ENCODE data around the gene DPP6. TPM values are rescaled to one million over a fixed set of nuclear protein-coding genes. Genes with fewer than 3 reads are reported as not detected.

The DPP6 gene
- total RNA-seq, 1 experiment from 2014 or later, result not detected

GRCh38 chr7:154841731-154842331 lies 789.6 kb downstream of the DPP6 start:
- H3K27me3 ChIP-seq, result no peaks in the 10 kb centered on the region
- DNase-seq, result peak; percentile 88 to 92
- peak overlapping the region; percentile 35 for H3K4me3 ChIP-seq
- H3K4me1 ChIP-seq, result peaks cover 34% of the 10 kb centered on the region
- peak overlapping the region; percentile 94 for H3K27ac ChIP-seq
- H3K36me3 ChIP-seq, result no peaks in the 10 kb centered on the region
- no peaks in the 10 kb centered on the region for H3K9me3 ChIP-seq (replicated peaks)

- Histone ChIP-seq H3K27me3 (no peaks in the 10 kb centered on the region), H3K36me3 (no peaks in the 10 kb centered on the region), H3K4me3 (peak overlapping the region; percentile 35), H3K27ac (peak overlapping the region; percentile 94), H3K4me1 (peaks cover 33% of the 10 kb centered on the region), H3K9me3 (replicated peaks) (no peaks in the 10 kb centered on the region)
- peak; percentile 80 to 81 for DNase-seq
Measured at GRCh38 chr7:154842591-154842990, 790.4 kb downstream of the DPP6 start.

- H3K36me3 ChIP-seq, result no peaks in the 10 kb centered on the region
- H3K4me1 ChIP-seq, result peaks cover 33% of the 10 kb centered on the region
- no peaks in the 10 kb centered on the region for H3K27me3 ChIP-seq
- no peak overlapping the region for H3K4me3 ChIP-seq
- no peaks in the 10 kb centered on the region for H3K9me3 ChIP-seq (replicated peaks)
- DNase-seq, result no peak
- peak overlapping the region; percentile 94 for H3K27ac ChIP-seq
Measured at GRCh38 chr7:154843670-154844237, 791.6 kb downstream of the DPP6 start.

- DNase-seq, result no peak
- Histone ChIP-seq H3K36me3 (no peaks in the 10 kb centered on the region), H3K9me3 (replicated peaks) (no peaks in the 10 kb centered on the region), H3K27me3 (no peaks in the 10 kb centered on the region), H3K4me1 (peaks cover 33% of the 10 kb centered on the region), H3K27ac (no peak overlapping the region), H3K4me3 (no peak overlapping the region)
Measured at GRCh38 chr7:154844499-154844898, 792.3 kb downstream of the DPP6 start.

GRCh38 chr7:154844955-154845354 lies 792.8 kb downstream of the DPP6 start:
- Histone ChIP-seq H3K36me3 (no peaks in the 10 kb centered on the region), H3K27me3 (no peaks in the 10 kb centered on the region), H3K27ac (no peak overlapping the region), H3K9me3 (replicated peaks) (no peaks in the 10 kb centered on the region; the same call in 1 of the 2 replicates), H3K4me3 (no peak overlapping the region), H3K4me1 (peaks cover 33% of the 10 kb centered on the region)
- DNase-seq, result no peak

- DNase-seq, result no peak
- Histone ChIP-seq H3K36me3 (no peaks in the 10 kb centered on the region), H3K9me3 (replicated peaks) (no peaks in the 10 kb centered on the region; the same call in 1 of the 2 replicates), H3K27ac (no peak overlapping the region), H3K4me1 (peaks cover 8% of the 10 kb centered on the region), H3K4me3 (no peak overlapping the region), H3K27me3 (no peaks in the 10 kb centered on the region)
Measured at GRCh38 chr7:154848464-154848863, 796.3 kb downstream of the DPP6 start.

GRCh38 chr7:154852205-154852604 lies 800.0 kb downstream of the DPP6 start:
- Histone ChIP-seq H3K27ac (no peak overlapping the region), H3K9me3 (replicated peaks) (no peaks in the 10 kb centered on the region; the same call in 1 of the 2 replicates), H3K27me3 (no peaks in the 10 kb centered on the region), H3K4me3 (no peak overlapping the region), H3K4me1 (no peaks in the 10 kb centered on the region), H3K36me3 (no peaks in the 10 kb centered on the region)
- no peak for DNase-seq

- Histone ChIP-seq H3K36me3 (no peaks in the 10 kb centered on the region), H3K27me3 (peaks cover 2% of the 10 kb centered on the region; the same call in 1 of the 2 replicates), H3K4me1 (no peaks in the 10 kb centered on the region), H3K27ac (no peak overlapping the region), H3K4me3 (no peak overlapping the region), H3K9me3 (replicated peaks) (no peaks in the 10 kb centered on the region; the same call in 1 of the 2 replicates)
- no peak for DNase-seq
Measured at GRCh38 chr7:154853063-154853726, 801.0 kb downstream of the DPP6 start.

GRCh38 chr7:154853727-154854095 lies 801.5 kb downstream of the DPP6 start:
- Histone ChIP-seq H3K27ac (no peak overlapping the region), H3K9me3 (replicated peaks) (no peaks in the 10 kb centered on the region; the same call in 1 of the 2 replicates), H3K27me3 (peaks cover 3% of the 10 kb centered on the region; the same call in 1 of the 2 replicates), H3K36me3 (no peaks in the 10 kb centered on the region), H3K4me3 (no peak overlapping the region), H3K4me1 (no peaks in the 10 kb centered on the region)
- no peak for DNase-seq

GRCh38 chr7:154854836-154855235 lies 802.6 kb downstream of the DPP6 start:
- no peak for DNase-seq
- no peak overlapping the region for H3K4me3 ChIP-seq
- no peaks in the 10 kb centered on the region; the same call in 1 of the 2 replicates for H3K9me3 ChIP-seq (replicated peaks)
- H3K27me3 ChIP-seq, result peaks cover 3% of the 10 kb centered on the region; the same call in 1 of the 2 replicates
- no peaks in the 10 kb centered on the region for H3K4me1 ChIP-seq
- H3K27ac ChIP-seq, result no peak overlapping the region
- no peaks in the 10 kb centered on the region for H3K36me3 ChIP-seq

- Histone ChIP-seq H3K27me3 (peaks cover 4% of the 10 kb centered on the region; the same call in 1 of the 2 replicates), H3K36me3 (no peaks in the 10 kb centered on the region), H3K4me3 (no peak overlapping the region), H3K9me3 (replicated peaks) (no peaks in the 10 kb centered on the region), H3K27ac (no peak overlapping the region), H3K4me1 (no peaks in the 10 kb centered on the region)
- no peak for DNase-seq
Measured at GRCh38 chr7:154855366-154855765, 803.2 kb downstream of the DPP6 start.

- H3K36me3 ChIP-seq, result no peaks in the 10 kb centered on the region
- no peaks in the 10 kb centered on the region for H3K9me3 ChIP-seq (replicated peaks)
- H3K4me1 ChIP-seq, result no peaks in the 10 kb centered on the region
- H3K27ac ChIP-seq, result no peak overlapping the region
- DNase-seq, result no peak
- H3K27me3 ChIP-seq, result peaks cover 16% of the 10 kb centered on the region; the same call in 1 of the 2 replicates
- H3K4me3 ChIP-seq, result no peak overlapping the region
Measured at GRCh38 chr7:154856733-154857132, 804.5 kb downstream of the DPP6 start.

GRCh38 chr7:154857240-154857639 lies 805.0 kb downstream of the DPP6 start:
- no peaks in the 10 kb centered on the region for H3K4me1 ChIP-seq
- no peak overlapping the region for H3K27ac ChIP-seq
- H3K4me3 ChIP-seq, result no peak overlapping the region
- H3K27me3 ChIP-seq, result peaks cover 16% of the 10 kb centered on the region; the same call in 1 of the 2 replicates
- H3K36me3 ChIP-seq, result no peaks in the 10 kb centered on the region
- H3K9me3 ChIP-seq (replicated peaks), result no peaks in the 10 kb centered on the region
- no peak for DNase-seq

GRCh38 chr7:154857728-154858681 lies 805.8 kb downstream of the DPP6 start:
- Histone ChIP-seq H3K27ac (no peak overlapping the region), H3K27me3 (peaks cover 16% of the 10 kb centered on the region; the same call in 1 of the 2 replicates), H3K9me3 (replicated peaks) (no peaks in the 10 kb centered on the region), H3K4me3 (no peak overlapping the region), H3K36me3 (no peaks in the 10 kb centered on the region), H3K4me1 (no peaks in the 10 kb centered on the region)
- no peak for DNase-seq

Measured in SJCRH30 (cell line).